ENCODE data around the gene KRT78. TPM values are rescaled to one million over a fixed set of nuclear protein-coding genes. Genes with fewer than 3 reads are reported as not detected.

KRT78 gene
- total RNA-seq, 6 experiments from 2014 or later: not detected

DNA sequence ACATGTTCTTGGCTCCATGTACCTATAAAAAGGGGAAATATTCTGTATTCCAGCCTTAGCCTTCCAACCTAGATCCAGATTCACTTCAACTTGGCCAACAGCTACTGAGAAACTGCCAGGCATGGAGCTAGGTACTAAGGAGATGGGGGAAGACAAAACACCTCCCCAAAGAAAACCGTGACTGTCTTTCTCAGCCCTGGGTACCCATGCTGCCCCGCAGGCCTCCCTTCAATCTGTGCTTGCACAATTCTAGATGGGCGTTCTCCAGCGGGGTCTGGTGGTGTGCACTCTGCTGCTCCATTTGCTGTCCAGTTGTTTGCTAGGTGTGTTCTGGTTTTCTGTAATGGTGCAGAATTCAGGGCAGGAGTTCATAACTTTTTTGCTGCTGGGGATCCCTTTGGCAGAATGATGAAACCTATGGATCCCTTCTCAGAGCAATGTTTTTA is 34.1 kb downstream of the KRT78 start:
- ATAC-seq: no peak
- no peaks in the 10 kb centered on the region for H3K36me3 ChIP-seq
- DNase-seq: no peak
- no peak overlapping the region for H3K27ac ChIP-seq
- TF ChIP-seq, protein P1, sequence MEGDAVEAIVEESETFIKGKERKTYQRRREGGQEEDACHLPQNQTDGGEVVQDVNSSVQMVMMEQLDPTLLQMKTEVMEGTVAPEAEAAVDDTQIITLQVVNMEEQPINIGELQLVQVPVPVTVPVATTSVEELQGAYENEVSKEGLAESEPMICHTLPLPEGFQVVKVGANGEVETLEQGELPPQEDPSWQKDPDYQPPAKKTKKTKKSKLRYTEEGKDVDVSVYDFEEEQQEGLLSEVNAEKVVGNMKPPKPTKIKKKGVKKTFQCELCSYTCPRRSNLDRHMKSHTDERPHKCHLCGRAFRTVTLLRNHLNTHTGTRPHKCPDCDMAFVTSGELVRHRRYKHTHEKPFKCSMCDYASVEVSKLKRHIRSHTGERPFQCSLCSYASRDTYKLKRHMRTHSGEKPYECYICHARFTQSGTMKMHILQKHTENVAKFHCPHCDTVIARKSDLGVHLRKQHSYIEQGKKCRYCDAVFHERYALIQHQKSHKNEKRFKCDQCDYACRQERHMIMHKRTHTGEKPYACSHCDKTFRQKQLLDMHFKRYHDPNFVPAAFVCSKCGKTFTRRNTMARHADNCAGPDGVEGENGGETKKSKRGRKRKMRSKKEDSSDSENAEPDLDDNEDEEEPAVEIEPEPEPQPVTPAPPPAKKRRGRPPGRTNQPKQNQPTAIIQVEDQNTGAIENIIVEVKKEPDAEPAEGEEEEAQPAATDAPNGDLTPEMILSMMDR (IDR thresholded peaks at IDR 0.05): no peak
- no peak for TF ChIP-seq POLR2A (IDR thresholded peaks at IDR 0.05)
- H3K4me1 ChIP-seq: no peaks in the 10 kb centered on the region
- H3K4me3 ChIP-seq: no peak overlapping the region
- intact Hi-C loops (cut with DNase I): no loop called here
- 55% methylated on average over 2 of the region's 4 CpGs for WGBS (ENCODE audit: insufficient coverage, low coverage, low lambda C conversion rate, missing lambda C conversion rate)
- H3K27me3 ChIP-seq: no peaks in the 10 kb centered on the region
- no peaks in the 10 kb centered on the region for H3K9me3 ChIP-seq

DNA sequence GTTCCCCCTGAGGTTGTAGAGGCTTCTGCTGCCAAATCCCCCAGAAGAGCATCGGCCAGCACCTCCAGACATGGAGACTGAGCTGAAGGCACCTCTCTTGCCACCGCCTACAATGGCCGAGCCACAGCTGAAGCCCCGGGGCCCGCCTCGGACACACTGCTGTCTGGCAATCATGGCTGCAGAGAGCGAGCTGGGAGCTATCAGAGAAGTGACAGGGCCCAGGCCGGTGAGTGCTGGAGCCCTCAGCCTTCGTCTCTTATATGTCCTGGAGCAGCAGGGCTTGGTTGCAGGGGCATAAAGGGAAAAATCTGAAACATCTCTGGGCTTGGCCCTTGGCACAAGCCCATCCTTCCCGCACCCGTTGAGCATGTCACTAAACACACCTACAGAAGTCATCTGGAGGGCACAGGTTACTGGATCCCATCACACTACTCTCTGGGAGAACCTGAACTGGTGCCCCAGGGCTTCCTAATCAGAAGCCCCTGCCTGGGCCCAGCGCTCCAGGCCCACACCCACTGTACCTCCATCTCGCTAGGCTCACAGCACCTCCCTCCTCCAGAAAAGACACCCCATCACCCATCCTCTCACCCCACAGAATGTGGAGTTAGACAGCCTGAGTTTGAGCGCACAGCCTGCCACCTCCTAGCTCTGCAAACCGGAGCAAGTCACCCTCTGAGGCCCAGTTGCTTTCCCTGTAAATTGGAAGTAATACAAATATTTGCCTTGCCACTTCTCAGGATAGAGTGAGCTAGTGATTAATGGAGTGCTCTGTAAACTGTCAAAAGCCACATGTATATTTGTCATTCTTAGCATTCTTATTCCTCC is 34.7 kb downstream of the KRT78 start, which contains the start of gene KRT4:
KRT4 (minus strand) TSS at position 232 of the 825 bp plus-strand sequence; CDS start at position 174, 58 bp downstream.
- no peaks in the 10 kb centered on the region for H3K36me3 ChIP-seq
- H3K27ac ChIP-seq: no peak within 1 kb of the TSS
- H3K4me1 ChIP-seq: no peaks in the 10 kb centered on the region
- no peak for TF ChIP-seq POLR2A (IDR thresholded peaks at IDR 0.05)
- TF ChIP-seq, protein P1 (IDR thresholded peaks at IDR 0.05): no peak
- no CpG with 5 or more reads among the region's 15 CpGs for WGBS (ENCODE audit: insufficient coverage, low coverage, low lambda C conversion rate, missing lambda C conversion rate)
- no peaks in the 10 kb centered on the region for H3K27me3 ChIP-seq
- DNase-seq (no peak), ATAC-seq (no peak)
- no peaks in the 10 kb centered on the region for H3K9me3 ChIP-seq
- H3K4me3 ChIP-seq: no peak within 1 kb of the TSS
- intact Hi-C loops (cut with DNase I): no loop called here

GRCh38 chr12:52813203-52813819 is 35.5 kb downstream of the KRT78 start:
- no peak for ATAC-seq
- 51% methylated on average over 3 of the region's 10 CpGs for WGBS (ENCODE audit: insufficient coverage, low coverage, low lambda C conversion rate, missing lambda C conversion rate)

GRCh38 chr12:52812749-52813148 is 36.0 kb downstream of the KRT78 start:
- Histone ChIP-seq H3K9me3 (no peaks in the 10 kb centered on the region), H3K36me3 (no peaks in the 10 kb centered on the region), H3K27ac (no peak overlapping the region), H3K4me1 (no peaks in the 10 kb centered on the region), H3K27me3 (no peaks in the 10 kb centered on the region), H3K4me3 (no peak overlapping the region)
- intact Hi-C loops (cut with DNase I): no loop called here
- TF ChIP-seq POLR2A (IDR thresholded peaks at IDR 0.05): no peak
- TF ChIP-seq, protein P1 (IDR thresholded peaks at IDR 0.05): no peak
- ATAC-seq (no peak), DNase-seq (peak in 1 of 3 donors; percentile 8)
- 32% methylated on average over 3 of the region's 3 CpGs for WGBS (ENCODE audit: insufficient coverage, low coverage, low lambda C conversion rate, missing lambda C conversion rate)

More at GRCh38 chr12:52813203-52813819, 35.5 kb downstream of the KRT78 start:
- DNase-seq: peak in 1 of 3 donors; percentile 7
- H3K27me3 ChIP-seq: no peaks in the 10 kb centered on the region
- H3K9me3 ChIP-seq: no peaks in the 10 kb centered on the region
- no peak overlapping the region for H3K4me3 ChIP-seq
- H3K4me1 ChIP-seq: no peaks in the 10 kb centered on the region
- TF ChIP-seq, protein P1 (IDR thresholded peaks at IDR 0.05): no peak
- H3K27ac ChIP-seq: no peak overlapping the region
- no peaks in the 10 kb centered on the region for H3K36me3 ChIP-seq
- intact Hi-C loops (cut with DNase I): no loop called here
